SIG-M5 treated with dmso at 0.1 percent for 504 hours (cell line): ENCODE measurements around the gene DAG1.
"Not testable (repeated sequence)": the region's sequence is repeated elsewhere in the genome, so short reads cannot be mapped to it uniquely, and the experiment has no call there.

Source experiments
- DNase-seq: peaks from one replicate; lab custom pipeline; 2025; ENCODE audit not compliant: unreplicated experiment; lab: John Stamatoyannopoulos, UW

The DAG1 gene

GRCh38 chr3:49469037-49469935 is 781 bp upstream of the DAG1 start:
- DNase-seq, result peak; percentile 78

DNA sequence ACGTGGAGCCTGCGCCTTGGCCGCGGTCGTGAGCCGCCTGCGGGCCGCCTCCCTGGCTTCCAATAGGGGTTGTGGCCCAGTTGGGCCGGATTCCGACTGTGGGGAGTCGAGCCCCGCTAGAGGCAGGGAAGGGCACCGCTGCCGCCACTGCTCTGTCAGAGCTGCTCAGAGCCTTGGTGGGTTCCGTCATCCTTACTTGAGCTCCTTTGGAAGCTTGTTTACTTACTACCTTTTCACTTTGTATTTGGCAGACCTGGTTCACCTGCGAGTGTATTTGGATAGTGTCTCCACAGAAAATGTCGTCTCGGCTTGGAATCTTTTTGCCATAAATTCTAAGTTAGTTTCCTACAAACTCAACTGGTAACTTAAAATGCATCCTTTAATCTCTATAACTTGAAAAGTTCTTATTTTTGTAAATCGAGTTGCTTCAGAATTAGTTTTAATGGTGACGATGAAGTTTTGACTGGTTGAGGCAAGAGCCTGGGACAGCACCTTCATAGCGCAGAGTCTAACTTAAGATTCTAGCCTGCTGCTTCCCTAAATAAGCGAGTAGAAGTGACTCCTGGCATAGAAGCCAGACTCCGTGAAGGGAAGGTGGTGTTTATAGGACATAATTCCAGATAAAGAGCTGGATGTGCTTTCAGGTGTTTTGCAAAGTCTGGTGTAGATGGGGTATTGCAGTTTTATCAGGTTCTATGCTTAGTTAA is 800 bp downstream of the DAG1 start:
- DNase-seq, result peak; percentile 59

DNA sequence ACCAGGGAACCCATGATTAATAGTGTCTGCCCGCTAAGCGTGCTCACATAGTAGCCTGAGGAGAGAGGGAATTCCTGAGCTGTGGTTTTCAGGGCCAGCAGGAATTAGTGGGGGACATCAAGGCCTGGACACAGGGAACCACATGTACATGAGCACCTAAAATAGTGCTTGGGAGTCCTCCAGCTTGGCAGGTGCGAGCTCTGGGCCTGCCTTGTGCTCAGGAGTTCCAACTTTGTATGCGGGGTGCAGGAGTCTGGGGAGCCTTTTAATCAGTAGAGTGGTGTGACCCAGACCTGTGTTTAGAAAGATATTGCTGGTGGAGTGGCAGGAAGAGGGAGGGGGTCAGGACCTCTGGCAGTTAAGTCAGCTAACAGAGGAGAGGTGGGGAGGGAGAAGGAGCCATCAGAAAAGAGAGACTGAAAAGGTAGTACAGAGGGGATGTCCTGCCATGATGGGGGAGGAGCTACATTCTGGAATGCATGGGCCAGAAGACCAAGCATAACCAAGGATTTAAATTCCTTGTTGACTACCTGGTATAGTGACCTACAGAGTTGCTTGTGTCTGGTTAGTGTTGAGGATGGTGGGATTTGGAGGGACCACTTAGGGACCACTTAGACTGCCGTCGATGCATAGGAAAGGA is 1.9 kb downstream of the DAG1 start:
- no peak for DNase-seq

- peak; percentile 25 for DNase-seq
Measured at GRCh38 chr3:49476563-49476962, 6.5 kb downstream of the DAG1 start.

DNA sequence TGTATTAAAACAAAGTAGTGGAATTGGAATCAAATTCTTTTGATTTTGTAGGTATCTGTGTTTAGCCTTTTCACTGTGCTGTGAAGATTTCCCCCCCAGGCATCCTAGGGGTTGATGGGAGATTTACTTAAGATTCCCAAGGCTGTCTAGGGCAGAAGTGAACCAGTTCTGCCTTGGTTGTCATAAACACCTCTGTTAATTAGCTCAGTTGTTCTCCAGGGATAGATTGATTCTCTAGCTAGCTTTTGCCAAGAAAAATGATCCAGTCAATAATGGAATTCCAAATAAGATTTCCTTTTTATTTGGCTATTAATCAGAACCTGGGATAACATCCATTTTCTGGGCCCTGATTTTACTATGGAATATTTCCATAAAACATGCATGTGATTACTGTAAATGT is 12.7 kb downstream of the DAG1 start:
- no peak for DNase-seq

GRCh38 chr3:49484471-49484870 is 14.4 kb downstream of the DAG1 start:
- no peak for DNase-seq

- DNase-seq, result no peak
Measured at GRCh38 chr3:49489247-49489646, 19.2 kb downstream of the DAG1 start.

- DNase-seq, result no peak
Measured at GRCh38 chr3:49492969-49493368, 22.9 kb downstream of the DAG1 start.

GRCh38 chr3:49493901-49494300 is 23.8 kb downstream of the DAG1 start:
- DNase-seq, result no peak

- DNase-seq, result peak; percentile 35
Measured at GRCh38 chr3:49495023-49495422, 25.0 kb downstream of the DAG1 start.

GRCh38 chr3:49496845-49497244 is 26.8 kb downstream of the DAG1 start:
- not testable (repeated sequence) for DNase-seq

DNA sequence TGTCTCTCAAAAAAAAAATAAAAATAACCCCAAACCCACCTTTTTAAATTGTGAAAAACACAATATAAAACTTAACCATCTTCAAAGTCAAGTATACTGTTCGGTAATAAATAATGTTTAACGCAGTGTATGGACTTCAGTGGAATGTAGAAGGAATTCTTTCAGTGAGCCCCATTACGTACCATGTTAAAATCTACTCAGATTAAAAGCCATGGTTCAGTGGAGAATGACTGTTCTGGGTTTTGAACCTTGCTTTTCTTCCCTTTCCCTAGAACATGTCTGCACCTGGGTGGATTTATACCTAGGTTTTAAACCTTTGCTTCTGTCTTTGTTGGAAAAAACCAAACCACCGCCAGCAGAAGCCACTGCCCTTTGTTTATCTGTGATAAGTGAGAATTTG is 27.5 kb downstream of the DAG1 start:
- no peak for DNase-seq

GRCh38 chr3:49498239-49498638 is 28.2 kb downstream of the DAG1 start:
- no peak for DNase-seq

- DNase-seq, result no peak
Measured at GRCh38 chr3:49498648-49499047, 28.6 kb downstream of the DAG1 start.

DNA sequence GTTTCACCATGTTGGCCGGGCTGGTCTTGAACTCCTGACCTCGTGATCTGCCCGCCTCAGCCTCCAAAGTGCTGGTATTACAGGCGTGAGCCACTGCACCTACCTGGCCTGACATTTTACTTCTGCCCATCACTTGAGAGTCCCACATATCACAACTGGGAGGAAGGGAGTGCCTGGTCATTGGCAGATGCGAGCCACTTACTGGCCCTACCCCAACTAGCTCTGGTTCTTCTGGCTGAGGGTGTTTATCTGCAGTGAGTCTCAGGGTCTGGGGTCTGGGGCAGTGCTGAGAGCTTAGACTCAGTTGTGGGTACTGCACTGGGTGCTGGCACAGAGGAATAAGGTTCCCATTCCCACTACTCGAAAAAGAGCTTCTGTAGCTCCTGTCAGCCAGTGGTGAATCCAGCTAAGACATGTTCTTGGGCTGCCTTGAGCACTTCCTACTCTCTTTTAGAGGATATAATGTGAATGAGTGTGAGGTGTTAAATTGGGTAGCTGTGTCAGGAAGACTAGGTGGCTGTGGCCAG is 30.2 kb downstream of the DAG1 start:
- no peak for DNase-seq

DNA sequence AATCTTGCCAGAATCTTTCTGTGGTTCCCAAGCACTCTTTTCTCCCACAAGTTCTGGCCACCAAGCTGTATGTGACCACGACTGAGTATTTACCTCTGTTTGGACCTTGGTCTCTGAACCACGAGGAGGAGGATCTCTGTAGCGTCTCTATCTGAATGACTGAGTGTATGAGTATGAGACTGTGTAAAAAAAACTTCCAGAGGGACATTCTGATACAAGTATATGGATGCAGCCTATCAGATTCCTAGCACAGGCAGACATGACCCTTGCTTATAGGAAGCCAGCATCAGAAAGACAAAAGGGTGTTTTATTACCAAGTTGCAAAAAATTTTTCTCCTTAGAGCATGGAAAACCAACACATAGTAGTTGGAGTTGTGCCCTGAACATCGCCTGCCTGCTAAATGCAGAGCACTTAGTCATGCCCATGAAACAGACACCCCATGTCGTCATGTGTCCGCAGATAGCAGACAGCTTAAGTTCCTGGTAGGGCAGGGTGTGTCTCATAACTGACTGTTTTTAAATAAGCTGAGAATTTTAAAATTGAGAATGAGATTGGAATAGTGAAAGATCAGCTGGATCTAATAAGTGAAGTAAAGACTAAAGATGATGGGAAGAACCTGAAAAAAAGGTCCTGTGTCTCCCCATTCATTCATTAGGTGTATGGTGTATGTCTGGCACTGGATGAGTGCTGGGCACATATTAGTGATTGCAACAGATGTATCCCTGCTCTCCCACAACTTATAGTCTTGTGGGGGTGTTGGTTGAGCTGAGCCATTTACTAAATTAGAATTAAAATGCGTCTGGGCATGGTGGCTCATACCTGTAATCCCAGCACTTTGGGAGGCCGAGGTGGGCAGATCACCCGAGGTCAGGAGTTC is 30.9 kb downstream of the DAG1 start:
- DNase-seq, result peak; percentile 76

- no peak for DNase-seq
Measured at GRCh38 chr3:49501842-49502241, 31.8 kb downstream of the DAG1 start.

GRCh38 chr3:49506906-49507305 is 36.8 kb downstream of the DAG1 start:
- DNase-seq, result no peak

- no peak for DNase-seq
Measured at GRCh38 chr3:49509028-49509561, 39.0 kb downstream of the DAG1 start.

- DNase-seq, result no peak
Measured at GRCh38 chr3:49511639-49512038, 41.6 kb downstream of the DAG1 start.
